ENCODE data around the gene BRPF3. TPM values are rescaled to one million over a fixed set of nuclear protein-coding genes. Genes with fewer than 3 reads are reported as not detected.

The BRPF3 gene
- total RNA-seq, 1 donor from 2014 or later, result 32.0 TPM

DNA sequence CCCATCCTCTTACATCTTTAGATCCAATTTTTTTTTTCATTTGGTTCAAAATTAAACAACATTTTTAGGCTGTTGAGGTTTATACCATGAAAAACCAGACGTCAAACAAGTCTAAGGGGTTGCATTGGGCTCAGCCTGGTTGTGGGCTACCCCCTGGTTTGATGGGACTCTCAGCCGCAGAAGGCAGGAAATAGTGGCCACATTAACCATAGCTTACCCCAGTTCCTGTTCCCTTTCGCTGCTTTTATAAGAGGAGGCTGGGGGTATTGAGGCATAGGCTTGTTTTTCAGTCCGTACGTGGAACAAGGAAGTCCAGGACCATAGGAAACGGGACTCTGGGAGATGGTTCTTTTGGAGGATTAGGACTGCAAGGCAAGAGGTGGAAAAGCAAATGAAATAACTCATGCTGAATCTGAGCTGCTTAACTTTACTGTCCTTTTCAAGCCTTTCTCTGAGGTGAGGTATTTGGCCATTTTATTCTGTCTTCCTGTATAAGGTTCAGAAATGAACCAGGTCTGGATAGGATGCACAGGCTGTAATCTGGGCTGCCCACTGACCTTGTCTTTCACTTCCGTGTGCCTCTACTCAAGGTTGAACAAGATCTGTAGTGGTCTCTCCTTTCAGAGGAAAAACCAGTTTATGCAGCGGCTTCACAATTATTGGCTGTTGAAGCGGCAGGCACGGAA is 7.7 kb downstream of the BRPF3 start:
- Histone ChIP-seq H2AFZ (ENCODE audit: low read depth, low read length) (no peak overlapping the region), H3K9me3 (ENCODE audit: insufficient read depth, low read depth, low read length) (no peaks in the 10 kb centered on the region), H3K4me1 (ENCODE audit: insufficient read depth, low read length) (no peaks in the 10 kb centered on the region), H3K4me3 (ENCODE audit: insufficient read depth, low read depth, low read length) (no peak overlapping the region), H3K27me3 (ENCODE audit: insufficient read depth, low read length) (no peaks in the 10 kb centered on the region), H3K27ac (ENCODE audit: low read depth, low read length) (no peak overlapping the region), H3K4me2 (ENCODE audit: low read length) (no peak overlapping the region), H3K9ac (ENCODE audit: low read length) (no peak overlapping the region), H3K36me3 (ENCODE audit: insufficient read depth, low read length) (peaks cover 55% of the 10 kb centered on the region), H4K20me1 (ENCODE audit: insufficient read depth, low read length) (peaks cover 96% of the 10 kb centered on the region), H3K79me2 (ENCODE audit: insufficient read depth, low read length) (peaks cover 73% of the 10 kb centered on the region)
- no peak overlapping the region for H3K27ac Mint-ChIP-seq (ENCODE audit: unreplicated experiment)
- no peaks in the 10 kb centered on the region for H3K9me3 Mint-ChIP-seq (ENCODE audit: unreplicated experiment)
- DNase-seq (ENCODE audit: low read depth) (no peak), FAIRE-seq (no peak)
- H3K4me1 Mint-ChIP-seq (ENCODE audit: low read depth, unreplicated experiment), result no peaks in the 10 kb centered on the region
- TF ChIP-seq, protein P1, sequence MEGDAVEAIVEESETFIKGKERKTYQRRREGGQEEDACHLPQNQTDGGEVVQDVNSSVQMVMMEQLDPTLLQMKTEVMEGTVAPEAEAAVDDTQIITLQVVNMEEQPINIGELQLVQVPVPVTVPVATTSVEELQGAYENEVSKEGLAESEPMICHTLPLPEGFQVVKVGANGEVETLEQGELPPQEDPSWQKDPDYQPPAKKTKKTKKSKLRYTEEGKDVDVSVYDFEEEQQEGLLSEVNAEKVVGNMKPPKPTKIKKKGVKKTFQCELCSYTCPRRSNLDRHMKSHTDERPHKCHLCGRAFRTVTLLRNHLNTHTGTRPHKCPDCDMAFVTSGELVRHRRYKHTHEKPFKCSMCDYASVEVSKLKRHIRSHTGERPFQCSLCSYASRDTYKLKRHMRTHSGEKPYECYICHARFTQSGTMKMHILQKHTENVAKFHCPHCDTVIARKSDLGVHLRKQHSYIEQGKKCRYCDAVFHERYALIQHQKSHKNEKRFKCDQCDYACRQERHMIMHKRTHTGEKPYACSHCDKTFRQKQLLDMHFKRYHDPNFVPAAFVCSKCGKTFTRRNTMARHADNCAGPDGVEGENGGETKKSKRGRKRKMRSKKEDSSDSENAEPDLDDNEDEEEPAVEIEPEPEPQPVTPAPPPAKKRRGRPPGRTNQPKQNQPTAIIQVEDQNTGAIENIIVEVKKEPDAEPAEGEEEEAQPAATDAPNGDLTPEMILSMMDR (IDR thresholded peaks at IDR 0.05; ENCODE audit: insufficient read depth, low read depth, low read length), result no peak
- TF ChIP-seq EZH2 (IDR thresholded peaks at IDR 0.05; ENCODE audit: insufficient read depth, low read length), result no peak
- H3K27me3 Mint-ChIP-seq (ENCODE audit: low read depth, unreplicated experiment), result no peaks in the 10 kb centered on the region
- no peak overlapping the region for H3K4me3 Mint-ChIP-seq (ENCODE audit: unreplicated experiment)
- peaks cover 40% of the 10 kb centered on the region for H3K36me3 Mint-ChIP-seq (ENCODE audit: low read depth, unreplicated experiment)

DNA sequence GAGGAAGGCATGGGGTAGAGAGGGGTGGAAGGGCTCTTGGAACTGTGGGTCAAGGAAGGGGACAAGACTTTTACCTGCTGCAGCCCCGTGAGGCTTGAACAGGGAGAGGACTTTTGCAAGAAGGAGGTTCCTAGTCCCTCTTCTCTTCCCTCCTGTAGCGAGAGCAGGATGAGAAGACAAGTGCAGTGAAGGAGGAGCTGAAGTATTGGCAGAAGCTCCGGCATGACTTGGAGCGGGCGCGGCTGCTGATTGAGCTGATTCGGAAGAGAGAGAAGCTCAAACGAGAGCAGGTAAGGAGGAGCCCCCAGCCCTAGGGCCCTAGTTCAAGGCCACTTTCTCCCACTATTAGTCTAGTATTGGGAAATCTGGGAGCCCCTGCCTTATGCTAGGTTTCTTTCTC is 10.6 kb downstream of the BRPF3 start:
- peaks cover 85% of the 10 kb centered on the region for H4K20me1 ChIP-seq (ENCODE audit: insufficient read depth, low read length)
- H3K27ac ChIP-seq (ENCODE audit: low read depth, low read length), result no peak overlapping the region
- no peaks in the 10 kb centered on the region for H3K27me3 Mint-ChIP-seq (ENCODE audit: low read depth, unreplicated experiment)
- H3K4me3 Mint-ChIP-seq (ENCODE audit: unreplicated experiment), result no peak overlapping the region
- DNase-seq (ENCODE audit: low read depth) (no peak), FAIRE-seq (no peak)
- peaks cover 25% of the 10 kb centered on the region for H3K36me3 Mint-ChIP-seq (ENCODE audit: low read depth, unreplicated experiment)
- H3K4me1 Mint-ChIP-seq (ENCODE audit: low read depth, unreplicated experiment), result no peaks in the 10 kb centered on the region
- H3K27ac Mint-ChIP-seq (ENCODE audit: unreplicated experiment), result no peak overlapping the region
- H3K36me3 ChIP-seq (ENCODE audit: insufficient read depth, low read length), result peaks cover 55% of the 10 kb centered on the region
- TF ChIP-seq, protein P1 (IDR thresholded peaks at IDR 0.05; ENCODE audit: insufficient read depth, low read depth, low read length), result no peak
- no peak for TF ChIP-seq EZH2 (IDR thresholded peaks at IDR 0.05; ENCODE audit: insufficient read depth, low read length)
- H3K9me3 ChIP-seq (ENCODE audit: insufficient read depth, low read depth, low read length), result no peaks in the 10 kb centered on the region
- H3K4me2 ChIP-seq (ENCODE audit: low read length), result no peak overlapping the region
- H3K27me3 ChIP-seq (ENCODE audit: insufficient read depth, low read length), result no peaks in the 10 kb centered on the region
- H3K79me2 ChIP-seq (ENCODE audit: insufficient read depth, low read length), result peaks cover 43% of the 10 kb centered on the region
- H2AFZ ChIP-seq (ENCODE audit: low read depth, low read length), result no peak overlapping the region
- no peak overlapping the region for H3K9ac ChIP-seq (ENCODE audit: low read length)
- H3K4me1 ChIP-seq (ENCODE audit: insufficient read depth, low read length), result no peaks in the 10 kb centered on the region
- no peak overlapping the region for H3K4me3 ChIP-seq (ENCODE audit: insufficient read depth, low read depth, low read length)
- no peaks in the 10 kb centered on the region for H3K9me3 Mint-ChIP-seq (ENCODE audit: unreplicated experiment)

DNA sequence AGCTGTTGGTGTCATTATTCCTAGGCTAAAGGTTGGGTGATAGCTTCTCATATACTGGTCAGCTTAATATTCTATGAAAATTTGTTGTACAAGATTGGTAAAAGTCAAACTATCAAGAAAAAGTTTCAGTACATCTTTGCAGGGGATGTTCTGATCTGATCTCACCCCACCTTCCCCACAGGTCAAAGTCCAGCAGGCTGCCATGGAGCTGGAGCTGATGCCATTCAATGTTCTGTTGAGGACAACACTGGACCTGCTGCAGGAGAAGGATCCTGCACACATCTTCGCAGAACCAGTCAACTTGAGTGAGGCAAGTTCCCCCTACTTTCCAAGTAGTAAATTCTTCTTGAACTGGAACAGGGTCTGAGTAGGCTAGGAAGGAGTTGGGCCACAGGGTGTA is 13.1 kb downstream of the BRPF3 start:
- no peaks in the 10 kb centered on the region for H3K4me1 ChIP-seq (ENCODE audit: insufficient read depth, low read length)
- H3K4me2 ChIP-seq (ENCODE audit: low read length), result no peak overlapping the region
- Mint-ChIP-seq H3K36me3 (ENCODE audit: low read depth, unreplicated experiment) (peaks cover 25% of the 10 kb centered on the region), H3K27ac (ENCODE audit: unreplicated experiment) (no peak overlapping the region), H3K27me3 (ENCODE audit: low read depth, unreplicated experiment) (no peaks in the 10 kb centered on the region), H3K4me1 (ENCODE audit: low read depth, unreplicated experiment) (no peaks in the 10 kb centered on the region), H3K4me3 (ENCODE audit: unreplicated experiment) (no peak overlapping the region), H3K9me3 (ENCODE audit: unreplicated experiment) (no peaks in the 10 kb centered on the region)
- H4K20me1 ChIP-seq (ENCODE audit: insufficient read depth, low read length), result peaks cover 64% of the 10 kb centered on the region
- no peaks in the 10 kb centered on the region for H3K27me3 ChIP-seq (ENCODE audit: insufficient read depth, low read length)
- peaks cover 20% of the 10 kb centered on the region for H3K79me2 ChIP-seq (ENCODE audit: insufficient read depth, low read length)
- no peak for DNase-seq (ENCODE audit: low read depth)
- peaks cover 46% of the 10 kb centered on the region for H3K36me3 ChIP-seq (ENCODE audit: insufficient read depth, low read length)
- FAIRE-seq, result no peak
- no peaks in the 10 kb centered on the region for H3K9me3 ChIP-seq (ENCODE audit: insufficient read depth, low read depth, low read length)
- no peak overlapping the region for H3K4me3 ChIP-seq (ENCODE audit: insufficient read depth, low read depth, low read length)
- H2AFZ ChIP-seq (ENCODE audit: low read depth, low read length), result no peak overlapping the region
- TF ChIP-seq, protein P1 (IDR thresholded peaks at IDR 0.05; ENCODE audit: insufficient read depth, low read depth, low read length), result no peak
- TF ChIP-seq EZH2 (IDR thresholded peaks at IDR 0.05; ENCODE audit: insufficient read depth, low read length), result no peak
- no peak overlapping the region for H3K27ac ChIP-seq (ENCODE audit: low read depth, low read length)
- H3K9ac ChIP-seq (ENCODE audit: low read length), result no peak overlapping the region

Data from astrocyte (in vitro differentiated cells and primary cell).